Upper lobe of right lung (tissue), 1 donor: Measurements from ENCODE around the gene TNK2. TPM values are rescaled to one million over a fixed set of nuclear protein-coding genes. Genes with fewer than 3 reads are reported as not detected.

Experiments
- ATAC-seq: fragments of 200-7000 bp; cut with Tn5 transposase; one replicate; pipeline ENCODE4 v1.9.1; 2020; ENCODE audit warnings: mild to moderate bottlenecking, moderate library complexity
- DNase-seq: peaks from one replicate; pipeline ENCODE4 v3.0.0-alpha.2; 2020
- H3K27ac ChIP-seq: fragments of 200-600 bp; one replicate; pipeline ENCODE4 v1.8.0; 2022
- H3K27me3 ChIP-seq: fragments of 200-600 bp; one replicate; pipeline ENCODE4 v1.8.0; 2022; ENCODE audit warnings: mild to moderate bottlenecking
- H3K36me3 ChIP-seq: fragments of 200-600 bp; one replicate; pipeline ENCODE4 v1.8.0; 2022
- H3K4me1 ChIP-seq: fragments of 200-600 bp; one replicate; pipeline ENCODE4 v1.8.0; 2022
- H3K4me3 ChIP-seq: fragments of 200-600 bp; one replicate; pipeline ENCODE4 v1.8.0; 2022; ENCODE audit warnings: mild to moderate bottlenecking
- H3K9me3 ChIP-seq: fragments of 200-600 bp; one replicate; pipeline ENCODE4 v1.8.0; 2022
- intact Hi-C: fragments of 100-400 bp; cut with DNase I; formaldehyde crosslinking; loops from one replicate; pipeline ENCODE4 v1.11.0; 2022
- total RNA-seq: library from RNA; stranded (reverse); fragmentation: NEBNext Ultra II Directional; extraction: Animal tissue kit (Norgen Biotek cat#: 25700); gene quantifications from one replicate; pipeline ENCODE4 v1.2.1, GENCODE V29; 2021
- TF ChIP-seq, protein P1 (sequence below): fragments of 200-600 bp; IDR thresholded peaks from one replicate; pipeline ENCODE4 v1.8.0; 2022; ENCODE audit warnings: antibody characterized with exemption
- donor health status: DM: no; HTN: yes; CAD: no; lungs with severe emphysema.

The TNK2 gene
- total RNA-seq, 1 donor from 2014 or later: 58.8 TPM

DNA sequence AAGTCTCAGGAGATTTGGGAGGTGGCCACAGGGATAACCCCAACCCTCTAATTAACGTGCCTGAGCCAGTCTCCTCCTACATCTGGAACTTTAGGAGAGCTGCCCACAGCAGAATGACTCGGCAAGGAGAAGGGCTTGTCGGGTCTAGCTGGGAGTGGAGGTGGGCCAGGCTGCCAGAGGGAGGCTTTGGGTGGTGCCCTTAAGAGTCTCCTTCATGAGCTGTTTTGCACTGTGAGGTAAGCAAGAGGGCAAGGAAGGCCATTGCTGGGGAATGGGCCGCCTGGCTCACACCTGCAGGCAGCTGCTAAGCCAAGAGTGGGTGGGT lies 3.6 kb upstream of the TNK2 start:
- DNase-seq (no peak), ATAC-seq (no peak)
- H3K9me3 ChIP-seq: no peaks in the 10 kb centered on the region
- peaks cover 32% of the 10 kb centered on the region for H3K4me1 ChIP-seq
- TF ChIP-seq, protein P1, sequence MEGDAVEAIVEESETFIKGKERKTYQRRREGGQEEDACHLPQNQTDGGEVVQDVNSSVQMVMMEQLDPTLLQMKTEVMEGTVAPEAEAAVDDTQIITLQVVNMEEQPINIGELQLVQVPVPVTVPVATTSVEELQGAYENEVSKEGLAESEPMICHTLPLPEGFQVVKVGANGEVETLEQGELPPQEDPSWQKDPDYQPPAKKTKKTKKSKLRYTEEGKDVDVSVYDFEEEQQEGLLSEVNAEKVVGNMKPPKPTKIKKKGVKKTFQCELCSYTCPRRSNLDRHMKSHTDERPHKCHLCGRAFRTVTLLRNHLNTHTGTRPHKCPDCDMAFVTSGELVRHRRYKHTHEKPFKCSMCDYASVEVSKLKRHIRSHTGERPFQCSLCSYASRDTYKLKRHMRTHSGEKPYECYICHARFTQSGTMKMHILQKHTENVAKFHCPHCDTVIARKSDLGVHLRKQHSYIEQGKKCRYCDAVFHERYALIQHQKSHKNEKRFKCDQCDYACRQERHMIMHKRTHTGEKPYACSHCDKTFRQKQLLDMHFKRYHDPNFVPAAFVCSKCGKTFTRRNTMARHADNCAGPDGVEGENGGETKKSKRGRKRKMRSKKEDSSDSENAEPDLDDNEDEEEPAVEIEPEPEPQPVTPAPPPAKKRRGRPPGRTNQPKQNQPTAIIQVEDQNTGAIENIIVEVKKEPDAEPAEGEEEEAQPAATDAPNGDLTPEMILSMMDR: no peak
- no peak overlapping the region for H3K4me3 ChIP-seq
- H3K36me3 ChIP-seq: no peaks in the 10 kb centered on the region
- H3K27ac ChIP-seq: no peak overlapping the region
- intact Hi-C loops: loop anchor here (10.0 kb wide), 1 partner anchor 47 kb away; no protein-coding TSS in a partner anchor
- no peaks in the 10 kb centered on the region for H3K27me3 ChIP-seq

DNA sequence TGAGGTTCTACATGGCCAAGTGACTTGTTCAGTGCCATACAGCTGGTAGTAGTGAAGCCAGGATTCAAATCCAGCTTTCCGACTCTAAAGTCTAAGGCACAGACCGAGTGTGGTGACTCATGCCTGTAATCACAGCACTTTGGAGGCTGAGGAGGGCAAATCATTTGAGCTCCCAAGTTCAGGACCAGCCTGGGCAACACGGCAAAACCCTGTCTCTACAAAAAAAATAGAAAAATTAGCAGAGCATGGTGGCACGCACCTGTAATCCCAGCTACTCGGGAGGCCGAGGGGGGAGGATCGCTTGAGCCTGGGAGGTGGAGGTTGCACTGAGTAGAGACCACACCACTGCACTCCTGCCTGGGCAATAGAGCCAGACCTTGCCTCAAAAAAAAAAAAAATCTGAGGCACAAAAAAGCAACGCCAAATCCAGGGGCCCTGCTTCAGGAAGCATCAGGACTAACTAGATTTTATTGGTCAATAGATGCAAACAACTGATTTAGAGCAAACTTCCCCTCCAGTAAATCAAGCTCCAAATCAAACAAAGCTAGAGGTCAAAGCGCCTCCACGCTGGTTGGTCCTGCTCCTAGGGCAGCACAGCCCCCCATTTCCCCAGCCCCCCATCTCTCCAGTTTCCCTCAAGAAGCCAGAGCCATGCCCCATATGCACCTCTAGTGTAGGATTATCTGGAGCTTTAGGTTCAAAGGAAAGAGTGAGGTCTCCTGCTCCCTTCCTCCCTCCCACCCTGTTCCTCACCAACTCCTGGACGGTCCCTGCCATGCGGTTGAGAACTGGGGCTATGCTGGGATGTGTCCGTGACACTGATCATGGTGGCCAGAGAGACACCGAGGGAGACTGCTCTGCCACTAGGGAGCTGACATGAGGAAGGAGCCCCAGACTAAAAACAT lies 2.9 kb upstream of the TNK2 start:
- ATAC-seq (no peak), DNase-seq (no peak)
- Histone ChIP-seq H3K27ac (no peak overlapping the region), H3K36me3 (no peaks in the 10 kb centered on the region), H3K9me3 (no peaks in the 10 kb centered on the region), H3K4me3 (no peak overlapping the region), H3K27me3 (no peaks in the 10 kb centered on the region), H3K4me1 (peaks cover 38% of the 10 kb centered on the region)
- TF ChIP-seq, protein P1: no peak
- intact Hi-C loops: loop anchor here (10.0 kb wide), 1 partner anchor 46 kb away; no protein-coding TSS in a partner anchor

DNA sequence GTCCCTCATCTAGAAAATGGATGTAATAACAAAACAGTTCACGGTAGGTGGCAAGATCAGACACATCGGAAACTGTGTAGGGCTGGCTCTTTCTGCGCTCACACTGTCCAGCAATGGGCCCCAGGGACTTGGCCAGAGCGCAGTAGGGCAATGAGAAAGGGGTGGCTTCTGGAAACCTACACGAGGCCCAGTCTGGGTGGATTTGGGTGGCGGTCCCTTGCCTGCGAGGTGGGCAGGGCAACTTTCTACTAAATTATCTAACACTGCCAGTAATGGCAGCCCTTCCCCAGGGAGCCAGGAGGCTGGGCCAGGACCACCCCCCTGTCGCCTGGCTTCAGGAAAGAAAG lies 2.1 kb upstream of the TNK2 start:
- Histone ChIP-seq H3K27me3 (no peaks in the 10 kb centered on the region), H3K4me3 (peak overlapping the region; percentile 53), H3K9me3 (no peaks in the 10 kb centered on the region), H3K4me1 (peaks cover 46% of the 10 kb centered on the region), H3K36me3 (no peaks in the 10 kb centered on the region), H3K27ac (no peak overlapping the region)
- intact Hi-C loops: loop anchor here (10.0 kb wide), 1 partner anchor 46 kb away; no protein-coding TSS in a partner anchor
- TF ChIP-seq, protein P1: no peak
- DNase-seq: no peak
- ATAC-seq: no peak

DNA sequence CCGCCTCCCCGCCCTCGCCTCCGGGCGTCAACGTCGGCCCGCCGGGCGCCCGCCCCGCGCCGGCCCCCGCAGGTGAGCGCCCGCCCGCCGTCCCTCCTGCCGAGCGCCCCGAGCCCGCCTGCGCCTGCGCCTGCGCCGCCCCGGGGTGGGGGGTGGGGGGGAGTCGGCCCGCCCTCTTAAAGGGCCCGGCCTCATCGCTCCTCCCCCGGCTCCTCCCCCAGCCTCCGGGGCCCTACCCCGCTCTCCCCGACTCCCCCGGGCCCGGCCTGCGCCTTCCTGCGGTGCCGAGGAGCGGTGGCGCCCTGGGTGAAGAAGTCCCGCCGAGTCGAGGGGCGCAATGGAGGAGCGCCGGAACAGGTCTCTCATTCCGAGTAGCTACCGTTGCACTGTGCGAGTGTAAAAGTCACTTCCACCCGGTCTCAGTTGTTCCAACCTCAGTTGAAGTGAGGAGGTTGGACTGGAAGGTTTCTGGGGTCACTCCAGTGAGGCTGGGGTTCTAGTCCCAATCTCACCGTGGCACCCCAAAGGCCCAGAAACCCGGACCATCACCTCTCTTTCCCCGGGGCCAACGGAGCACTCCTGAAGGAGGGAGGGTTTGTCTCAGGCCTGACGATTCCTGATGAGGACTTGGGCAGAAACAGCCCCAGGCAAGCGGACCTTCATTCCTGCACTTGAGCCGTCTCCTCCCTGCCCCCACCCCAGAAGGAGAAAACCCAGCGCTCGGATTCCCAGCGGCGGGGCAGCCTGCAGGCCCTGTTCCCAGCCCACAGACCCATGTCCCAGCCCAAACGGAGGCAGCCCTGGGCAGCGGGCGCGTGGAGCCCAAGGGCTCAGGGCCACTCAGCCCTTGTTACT lies 1.5 kb upstream of the TNK2 start:
- ATAC-seq: peak; percentile 83
- peak overlapping the region; percentile 63 for H3K27ac ChIP-seq
- H3K36me3 ChIP-seq: no peaks in the 10 kb centered on the region
- peak; percentile 93 for DNase-seq
- intact Hi-C loops: loop anchor here (10.0 kb wide), 1 partner anchor 45 kb away; no protein-coding TSS in a partner anchor
- H3K27me3 ChIP-seq: no peaks in the 10 kb centered on the region
- TF ChIP-seq, protein P1: no peak
- H3K4me3 ChIP-seq: peak overlapping the region; percentile 53
- peaks cover 49% of the 10 kb centered on the region for H3K4me1 ChIP-seq
- no peaks in the 10 kb centered on the region for H3K9me3 ChIP-seq

DNA sequence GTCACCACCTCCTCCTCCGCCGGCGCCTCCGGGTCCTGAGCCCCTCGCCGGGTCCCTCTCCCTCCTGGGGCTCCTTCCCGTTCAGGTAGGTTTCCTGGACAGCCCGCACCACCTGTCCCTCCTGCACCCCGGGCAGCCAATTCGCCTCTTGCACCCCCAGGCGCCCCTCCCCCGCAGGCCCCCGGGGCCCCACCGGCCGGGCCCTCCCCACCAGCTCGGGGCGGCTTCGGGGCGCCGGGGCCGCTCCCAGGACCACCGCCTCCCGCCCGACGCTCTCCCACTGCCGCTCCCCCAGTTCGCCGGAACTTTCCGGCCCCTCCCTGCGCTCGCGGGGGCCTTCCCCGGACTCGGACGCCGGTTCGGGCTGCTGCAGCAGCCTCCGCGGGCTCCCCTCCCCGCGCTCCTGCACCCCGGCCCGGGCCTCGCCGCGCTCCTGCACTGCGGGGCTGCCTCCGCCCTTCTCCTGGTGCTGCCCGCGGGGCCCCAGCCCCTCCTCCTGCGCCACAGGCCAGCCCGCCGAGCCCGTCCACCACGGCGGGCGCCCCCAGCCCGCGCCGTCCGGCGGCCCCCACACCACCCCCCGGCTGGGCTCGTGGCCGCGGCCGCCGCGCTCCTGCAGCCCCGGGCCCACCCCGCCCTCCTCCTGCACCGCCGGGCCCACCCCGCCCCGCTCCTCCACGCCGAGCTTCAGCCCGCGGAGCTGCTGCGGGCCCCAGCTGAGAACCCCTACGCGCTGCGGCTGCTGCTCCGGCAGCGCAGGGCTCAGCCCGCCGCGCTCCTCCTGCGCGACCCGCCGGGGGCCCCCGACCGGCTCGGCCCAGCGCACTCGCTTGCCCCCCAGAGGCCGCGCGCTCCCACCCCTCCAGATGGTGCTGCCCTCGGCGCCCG lies 587 bp upstream of the TNK2 start:
- intact Hi-C loops: no loop called here
- no peaks in the 10 kb centered on the region for H3K9me3 ChIP-seq
- DNase-seq (no peak), ATAC-seq (peak; percentile 9)
- H3K27me3 ChIP-seq: no peaks in the 10 kb centered on the region
- H3K27ac ChIP-seq: peak overlapping the region; percentile 51
- H3K36me3 ChIP-seq: no peaks in the 10 kb centered on the region
- peaks cover 41% of the 10 kb centered on the region for H3K4me1 ChIP-seq
- H3K4me3 ChIP-seq: peak overlapping the region; percentile 62
- TF ChIP-seq, protein P1: no peak
